GM18498 (cell line): ENCODE data around the gene EDAR.

ENCODE experiments used
- ATAC-seq: cut with Tn5 transposase; IDR thresholded peaks from one replicate; pipeline ENCODE4 v1.9.1; 2021; ENCODE audit warnings: mild to moderate bottlenecking, moderate library complexity; ENCODE audit not compliant: unreplicated experiment

Gene EDAR

DNA sequence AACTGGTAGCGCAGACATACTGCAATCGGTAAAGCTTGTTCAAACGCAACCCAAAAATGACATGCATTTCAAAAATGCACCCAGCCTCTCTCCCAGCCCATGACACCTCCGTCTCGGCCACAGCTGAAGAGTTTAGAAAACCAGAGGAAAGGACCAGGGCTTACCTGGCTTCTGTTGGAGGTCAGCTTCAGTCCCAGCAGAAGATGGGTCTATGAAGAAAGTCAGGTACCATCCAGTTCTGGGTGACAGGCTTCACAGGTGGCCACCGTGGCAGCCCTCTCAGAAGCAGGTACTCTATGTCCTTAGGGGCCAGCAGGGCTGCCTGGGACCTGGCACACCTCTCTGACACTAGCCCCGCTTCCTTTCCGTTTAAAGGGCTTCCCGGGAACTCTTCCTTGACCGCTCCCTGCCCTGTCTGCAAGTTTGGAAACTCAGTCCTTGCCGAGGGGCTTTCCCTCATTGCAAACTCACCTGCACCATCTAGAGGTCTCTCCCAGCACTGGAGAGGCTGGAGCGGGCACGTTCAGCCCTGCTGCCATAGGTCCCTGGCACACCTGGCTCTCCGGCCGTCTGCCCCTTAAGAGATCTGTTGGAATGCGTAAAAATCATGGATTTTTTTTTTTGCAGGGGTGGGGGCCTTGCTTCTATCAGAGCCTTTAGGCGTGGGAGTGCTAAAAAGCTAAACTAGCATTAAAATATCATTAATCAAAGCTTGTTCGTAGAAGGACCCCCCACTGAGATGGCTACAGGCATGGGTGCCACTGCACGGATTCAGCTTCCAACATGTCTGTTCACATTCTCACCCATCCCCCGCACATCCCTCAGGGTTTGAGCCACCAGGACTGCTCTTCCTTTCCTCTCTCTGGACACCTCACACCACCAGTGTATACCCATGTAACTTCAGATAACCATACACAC is at the start of gene EDAR:
EDAR (minus strand) TSS at position 425 of the 918 bp plus-strand sequence. CDS start 58,206 bp downstream, outside the sequence.
- no peak for ATAC-seq

DNA sequence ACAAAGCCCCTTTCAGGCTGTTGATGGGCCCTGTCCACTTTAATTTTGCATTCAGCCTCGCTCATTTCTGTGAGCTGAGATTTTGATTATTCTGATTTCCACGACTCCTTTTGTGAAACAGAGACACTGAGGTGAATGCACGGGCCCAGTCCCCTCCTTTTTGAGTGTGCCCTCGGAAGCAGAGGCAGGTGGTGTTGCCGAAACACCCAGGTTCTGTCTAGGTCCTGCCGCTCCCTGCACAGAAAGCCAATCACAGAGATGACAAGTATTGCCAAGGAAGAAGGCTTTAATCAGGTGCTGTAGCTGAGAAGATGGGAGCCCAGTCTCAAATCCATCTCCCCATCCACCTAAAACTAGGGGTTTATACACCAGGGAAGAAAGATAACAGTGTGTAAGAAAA is 44.2 kb upstream of the EDAR start:
- ATAC-seq, result no peak

DNA sequence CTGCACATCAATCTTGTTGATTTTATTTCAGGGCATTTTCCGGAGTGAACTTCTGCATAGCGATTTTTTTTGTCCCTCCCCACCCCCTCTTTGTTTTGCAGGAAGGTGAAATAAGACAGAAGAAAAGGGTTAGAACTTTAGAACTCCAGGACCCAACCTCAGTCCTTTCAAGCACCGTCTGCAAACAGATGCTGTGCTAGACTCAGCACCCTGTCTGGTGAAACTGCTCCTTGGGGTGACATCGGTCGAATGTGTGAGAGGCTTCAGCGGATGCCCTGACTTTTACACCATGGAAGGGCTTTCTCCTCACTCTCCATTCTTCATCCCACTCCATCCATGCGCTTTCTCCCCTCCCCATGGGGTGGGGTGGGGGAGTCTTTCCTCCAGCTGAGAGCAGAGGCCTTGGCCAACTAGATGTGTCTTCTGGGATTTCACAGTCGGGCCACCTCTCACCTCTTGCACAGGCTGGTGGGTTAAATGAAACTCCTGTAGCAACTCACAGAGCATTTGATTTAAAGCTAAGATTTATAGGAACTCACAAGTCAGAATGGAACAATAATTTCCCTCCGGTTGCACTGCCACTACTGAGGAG is 43.3 kb upstream of the EDAR start:
- no peak for ATAC-seq

DNA sequence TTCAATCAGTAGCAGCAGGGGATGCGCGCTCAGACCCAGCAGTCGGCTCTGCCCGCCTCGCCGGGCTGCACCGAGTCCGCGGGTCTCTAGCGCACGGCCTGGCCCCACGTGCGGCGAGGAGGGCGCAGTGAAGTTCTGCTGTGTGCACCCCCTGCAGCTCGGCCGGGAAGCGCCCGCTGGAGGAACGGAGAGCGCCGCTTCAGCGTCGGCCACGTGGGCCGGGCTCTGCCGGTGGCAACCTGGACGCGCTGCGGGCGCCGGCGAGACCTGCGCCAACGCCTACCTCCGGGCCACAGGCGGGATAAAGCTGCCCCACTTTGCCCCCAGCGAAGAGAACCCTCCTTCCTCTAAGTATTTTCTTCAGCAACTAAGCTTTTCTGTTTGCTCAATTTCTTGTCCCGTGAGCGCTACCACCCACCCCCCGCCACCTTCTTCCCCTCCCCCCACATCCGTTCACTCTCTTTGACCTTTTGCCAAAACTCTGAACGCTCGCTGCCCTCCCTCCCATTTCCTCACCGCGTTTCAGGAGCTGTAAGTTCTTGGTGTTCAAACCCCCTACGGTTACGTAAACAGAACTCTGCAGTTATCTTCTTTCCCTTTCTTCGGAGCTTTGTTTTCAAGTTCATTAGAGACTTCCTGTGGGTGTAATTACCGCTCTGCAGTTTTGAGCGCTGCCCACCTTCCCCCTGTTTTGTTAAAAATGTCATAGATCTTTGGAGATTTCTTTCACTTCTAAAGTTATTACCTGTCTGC is 42.6 kb upstream of the EDAR start:
- peak; percentile 73 for ATAC-seq

DNA sequence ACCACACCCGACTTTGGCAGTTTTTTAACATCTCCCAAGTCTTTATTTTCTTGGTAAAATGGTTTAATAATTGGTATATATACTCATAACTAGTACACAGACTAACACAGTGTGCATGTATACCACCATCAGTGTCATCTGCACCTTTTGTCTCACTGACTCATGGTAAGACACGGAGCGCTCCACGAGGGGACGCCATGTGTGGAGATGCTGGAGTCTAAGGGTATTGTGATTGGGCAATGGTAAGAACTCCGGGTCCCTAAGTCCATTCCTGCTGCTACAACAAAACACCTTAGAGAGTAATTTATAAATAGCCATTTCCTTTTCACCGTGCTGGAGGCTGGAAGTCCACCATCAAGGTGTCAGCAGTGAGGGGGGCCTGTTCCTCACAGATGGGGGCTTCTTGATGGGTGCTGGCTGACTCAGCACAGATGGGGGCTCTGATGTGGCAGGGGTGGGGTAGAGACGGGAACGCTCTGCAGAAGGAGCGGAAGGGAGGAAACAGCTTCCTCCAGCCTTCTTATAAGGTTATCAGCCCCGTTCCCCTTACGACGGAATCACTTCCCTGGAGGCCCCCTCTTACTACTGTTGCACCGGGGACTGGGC is 42.0 kb upstream of the EDAR start:
- ATAC-seq, result no peak

DNA sequence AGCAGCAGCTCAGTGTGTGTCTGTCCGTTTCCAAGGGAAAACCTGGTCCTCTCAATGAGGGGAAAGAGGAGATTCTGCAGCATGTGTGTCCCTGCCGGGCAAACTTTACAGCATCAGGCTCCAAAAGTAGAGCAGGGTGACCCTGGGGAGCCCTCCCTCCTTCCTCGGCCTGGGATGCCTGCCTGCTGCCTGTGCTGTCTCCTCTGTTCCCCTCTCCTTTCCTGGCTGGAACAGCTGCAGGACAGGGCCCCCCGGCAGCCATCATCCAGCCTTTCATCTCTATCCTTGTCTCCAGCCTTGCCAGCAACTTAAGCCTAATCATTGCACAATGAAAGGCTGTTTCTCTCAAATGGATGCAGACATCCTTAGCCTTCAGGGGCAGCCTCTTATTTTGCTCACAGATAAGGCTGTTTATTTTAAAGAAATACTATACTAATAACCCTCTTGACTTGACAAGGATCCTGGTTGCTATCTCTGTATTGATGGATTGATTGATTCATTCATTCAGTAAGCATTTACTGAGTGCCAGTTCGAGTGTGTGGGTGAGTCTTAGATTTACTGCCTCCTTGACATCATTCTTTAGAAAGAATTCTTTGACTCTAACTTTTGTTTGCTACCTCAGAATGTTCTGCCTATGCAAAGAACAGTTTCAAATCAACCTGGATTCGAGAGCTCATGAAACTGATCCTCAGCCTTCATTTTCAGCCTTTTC is 40.6 kb upstream of the EDAR start:
- no peak for ATAC-seq

DNA sequence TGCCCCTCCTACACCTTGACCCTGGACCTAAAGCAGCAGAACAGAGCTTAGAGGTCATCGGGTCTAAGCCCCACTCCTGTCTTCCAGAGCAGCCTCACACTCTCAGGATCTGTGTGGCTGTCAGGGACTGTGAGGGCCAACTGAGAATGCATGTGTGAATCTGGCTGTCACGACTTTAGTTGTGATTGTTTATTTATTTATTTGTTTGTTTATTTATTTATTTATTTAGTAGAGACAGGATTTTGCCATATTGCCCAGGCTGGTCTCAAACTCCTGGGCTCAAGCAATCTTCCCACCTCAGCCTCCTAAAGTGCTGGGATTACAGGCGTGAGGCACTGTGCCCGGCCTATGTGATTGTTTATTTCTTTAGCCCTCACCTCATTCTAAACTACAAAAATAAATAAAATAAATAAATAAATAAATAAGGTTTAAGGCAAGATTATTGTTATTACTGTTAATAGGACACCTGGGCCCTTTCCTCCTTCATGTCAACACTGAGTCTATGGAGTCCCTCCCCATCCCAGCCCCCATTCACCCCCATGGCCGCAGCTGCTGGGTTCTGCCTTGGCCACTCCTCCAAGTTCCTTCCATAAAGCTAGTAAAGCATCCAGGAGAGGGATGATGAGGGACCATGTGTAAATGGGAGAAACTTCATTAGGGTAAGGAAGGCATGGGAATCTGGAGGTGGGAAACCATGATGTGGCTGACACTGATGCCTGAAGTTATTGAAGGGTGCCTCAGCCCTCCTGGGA is 39.9 kb upstream of the EDAR start:
- ATAC-seq, result no peak

DNA sequence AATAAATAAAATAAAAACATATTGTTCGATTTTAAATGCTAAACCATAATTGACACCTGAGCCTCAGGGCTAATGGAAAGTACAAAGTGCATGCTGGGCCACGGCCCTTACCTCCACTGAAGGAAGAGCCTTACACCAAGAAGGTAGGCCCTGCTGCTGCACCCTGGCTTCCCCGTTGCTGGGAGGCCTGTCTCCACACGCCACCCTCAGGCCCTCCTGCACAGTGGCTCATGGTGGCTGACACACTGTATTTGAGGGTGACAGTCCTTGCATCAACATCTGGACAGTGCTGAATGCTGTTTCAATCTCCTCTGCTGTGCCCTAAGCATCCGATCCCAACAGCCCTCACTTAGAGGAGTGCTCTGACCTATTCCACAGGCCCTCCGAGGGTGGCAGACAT is 39.3 kb upstream of the EDAR start:
- no peak for ATAC-seq

DNA sequence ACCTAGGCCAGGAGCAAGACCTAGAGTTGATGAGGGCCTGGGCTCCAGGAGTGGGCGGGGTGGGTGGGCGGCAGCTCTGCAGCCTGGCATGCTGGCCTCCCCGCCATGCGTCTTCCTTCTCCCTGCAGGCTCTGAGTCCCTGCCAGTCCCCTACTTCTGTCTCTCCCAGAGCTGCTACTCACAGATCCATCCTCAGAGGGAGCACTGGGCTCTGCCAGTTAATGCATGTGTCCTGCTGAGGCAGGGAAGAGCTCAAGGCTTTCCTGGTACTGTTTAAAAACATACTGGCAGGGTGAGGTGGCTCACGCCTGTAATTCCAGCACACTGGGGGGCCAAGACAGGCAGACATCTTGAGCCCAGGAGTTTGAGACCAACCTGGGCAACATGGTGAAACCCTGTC is 38.7 kb upstream of the EDAR start:
- no peak for ATAC-seq

DNA sequence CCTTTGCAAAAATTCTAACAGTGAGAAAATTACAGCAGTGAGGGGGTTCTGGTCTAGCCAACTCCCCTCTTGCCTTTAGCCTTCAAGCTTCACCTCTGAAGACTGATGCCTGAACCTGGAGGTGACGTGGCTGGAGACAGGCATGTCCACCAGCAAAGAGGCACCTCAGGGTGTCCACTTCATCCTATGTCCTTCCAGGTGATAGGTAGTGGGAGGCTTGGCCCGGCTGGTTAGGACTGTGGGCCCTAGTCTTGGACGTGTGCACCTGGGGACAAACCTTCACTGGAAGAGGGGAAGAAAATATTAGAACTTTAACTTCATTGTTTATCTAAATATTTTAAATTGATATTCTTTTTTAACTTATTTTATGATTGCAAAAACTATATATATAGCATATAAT is 35.5 kb upstream of the EDAR start:
- ATAC-seq, result no peak

DNA sequence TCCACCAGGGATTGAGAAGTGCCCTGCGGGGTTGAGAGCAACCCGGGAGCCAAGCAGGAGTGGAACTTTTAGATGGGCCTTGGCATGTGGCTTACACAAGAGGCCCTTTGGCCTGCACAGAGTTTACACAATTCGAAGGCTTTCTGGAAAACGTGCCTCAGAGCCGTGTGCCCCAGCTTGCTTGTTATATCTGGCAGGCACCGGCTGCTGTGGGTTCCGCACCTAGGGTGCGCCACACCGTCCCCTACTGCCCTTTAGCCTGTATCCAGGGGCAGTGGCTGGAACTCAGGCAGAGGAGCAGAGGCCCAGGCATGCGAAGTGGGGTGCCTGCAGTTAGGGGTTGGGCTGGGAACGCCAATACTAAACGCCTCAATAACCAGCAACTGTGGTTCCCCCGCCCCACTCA is 32.9 kb upstream of the EDAR start:
- no peak for ATAC-seq

DNA sequence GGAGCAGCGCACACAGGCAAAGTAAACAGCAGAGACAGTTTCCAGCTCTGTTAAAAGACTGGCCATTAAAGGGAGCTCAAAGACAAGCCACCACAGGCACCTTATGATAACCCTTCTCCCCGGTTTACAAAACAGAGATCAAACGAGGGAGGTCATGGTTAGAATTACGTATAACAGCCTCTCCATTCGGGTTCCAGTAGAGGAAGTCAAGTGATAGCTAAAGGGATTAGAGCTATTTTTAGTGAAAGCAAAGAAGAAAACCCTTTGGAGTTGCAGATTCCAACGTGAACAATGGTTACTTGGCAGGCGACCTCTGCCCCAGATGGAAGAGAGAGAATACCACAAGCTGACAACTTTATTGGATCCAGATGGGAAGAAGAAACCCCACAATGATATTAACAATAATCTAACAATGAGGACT is 31.2 kb upstream of the EDAR start:
- no peak for ATAC-seq

DNA sequence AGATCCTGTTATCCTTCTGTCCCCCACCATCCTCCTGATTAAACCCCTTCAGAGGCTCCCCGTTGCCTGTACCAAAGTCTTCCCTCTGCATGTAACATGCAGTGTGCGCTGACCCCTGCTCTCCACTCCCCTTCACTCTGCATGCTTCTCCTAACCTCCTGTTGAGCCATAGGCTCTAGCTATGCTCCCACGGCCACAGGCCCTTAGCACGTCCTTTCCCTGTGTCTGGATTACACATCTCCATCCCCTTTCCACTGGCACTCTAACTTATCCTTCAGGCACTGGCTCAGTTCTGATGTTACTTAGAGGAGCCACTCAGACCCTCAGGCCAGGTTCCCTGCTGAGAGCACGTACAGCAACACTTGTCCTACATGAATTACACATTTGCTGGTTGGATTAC is 29.4 kb upstream of the EDAR start:
- no peak for ATAC-seq

DNA sequence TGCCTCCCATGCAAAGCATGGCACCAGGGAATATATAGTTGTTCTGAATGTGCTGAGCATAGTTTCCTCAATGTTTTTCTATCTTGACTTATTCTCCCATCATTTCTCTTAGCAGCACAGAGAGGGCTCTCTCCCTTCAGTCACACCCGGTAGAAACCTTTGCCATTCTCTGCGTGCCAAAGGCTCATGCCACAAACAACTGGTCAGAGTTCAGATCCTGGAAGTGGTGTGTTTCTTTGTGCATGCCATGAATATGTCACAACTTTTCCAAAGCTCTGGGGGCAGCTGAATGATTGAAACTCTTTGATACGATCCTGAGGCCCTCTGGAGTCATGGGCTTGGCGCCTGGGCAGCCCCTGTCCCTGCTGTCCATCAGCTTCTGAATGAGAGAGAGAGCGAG is 28.0 kb upstream of the EDAR start:
- no peak for ATAC-seq

DNA sequence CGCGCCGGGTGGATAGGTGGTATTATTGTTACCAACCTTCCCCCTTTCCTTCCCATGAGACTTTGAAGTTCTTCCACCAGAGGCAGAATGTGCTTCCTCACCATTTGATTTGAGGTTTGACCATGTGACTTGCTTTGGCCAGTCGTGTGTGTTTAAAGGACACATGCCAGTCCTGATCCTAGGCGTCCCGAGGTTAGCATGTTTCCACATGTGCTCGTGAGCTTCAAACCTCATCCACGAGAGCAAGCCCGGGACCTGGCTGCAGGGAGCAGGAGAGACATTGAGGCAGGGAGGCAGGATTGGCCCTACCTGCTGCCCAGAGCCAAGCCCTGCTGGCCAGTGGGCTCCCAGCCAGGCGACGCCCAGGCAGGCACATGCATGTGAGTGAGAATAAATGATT is 27.4 kb upstream of the EDAR start:
- no peak for ATAC-seq

DNA sequence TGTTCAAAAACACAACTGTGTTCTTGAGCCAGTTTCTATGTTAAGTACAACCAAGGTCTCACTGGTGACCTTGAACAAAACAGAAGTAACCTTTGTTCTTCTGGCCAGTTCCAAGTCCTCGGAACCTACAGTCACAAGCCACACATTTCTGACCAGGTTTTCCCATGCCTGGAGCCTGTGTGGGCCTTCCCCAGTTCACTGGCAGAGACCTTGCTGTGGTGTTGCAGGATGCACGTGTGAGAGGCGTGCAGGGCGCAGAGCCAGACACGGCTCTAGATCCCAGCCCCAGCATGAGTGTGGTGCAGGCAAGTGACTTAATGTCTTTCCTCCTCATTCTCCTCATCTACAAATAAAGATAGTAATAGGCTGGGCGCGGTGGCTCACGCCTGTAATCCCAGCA is 25.5 kb upstream of the EDAR start:
- ATAC-seq, result no peak

DNA sequence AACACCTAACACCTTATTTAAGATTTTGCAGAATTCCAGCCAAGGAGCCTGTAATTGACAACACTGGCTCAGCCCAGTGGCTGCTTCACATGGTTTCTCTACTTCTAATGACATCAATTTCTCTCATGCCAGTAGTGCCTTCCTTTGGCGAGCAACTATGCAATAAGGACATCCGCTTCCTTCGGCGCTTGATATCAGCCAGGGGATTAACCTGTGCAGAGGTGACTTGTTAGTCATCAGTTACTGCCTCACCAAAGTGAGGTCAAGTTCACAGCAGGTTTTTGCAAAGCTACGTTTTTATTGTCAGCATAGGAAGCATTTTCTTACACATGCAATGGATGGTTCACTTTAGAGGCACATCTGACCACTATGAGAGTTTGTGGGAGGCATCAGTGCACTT is 24.0 kb upstream of the EDAR start:
- ATAC-seq, result no peak

DNA sequence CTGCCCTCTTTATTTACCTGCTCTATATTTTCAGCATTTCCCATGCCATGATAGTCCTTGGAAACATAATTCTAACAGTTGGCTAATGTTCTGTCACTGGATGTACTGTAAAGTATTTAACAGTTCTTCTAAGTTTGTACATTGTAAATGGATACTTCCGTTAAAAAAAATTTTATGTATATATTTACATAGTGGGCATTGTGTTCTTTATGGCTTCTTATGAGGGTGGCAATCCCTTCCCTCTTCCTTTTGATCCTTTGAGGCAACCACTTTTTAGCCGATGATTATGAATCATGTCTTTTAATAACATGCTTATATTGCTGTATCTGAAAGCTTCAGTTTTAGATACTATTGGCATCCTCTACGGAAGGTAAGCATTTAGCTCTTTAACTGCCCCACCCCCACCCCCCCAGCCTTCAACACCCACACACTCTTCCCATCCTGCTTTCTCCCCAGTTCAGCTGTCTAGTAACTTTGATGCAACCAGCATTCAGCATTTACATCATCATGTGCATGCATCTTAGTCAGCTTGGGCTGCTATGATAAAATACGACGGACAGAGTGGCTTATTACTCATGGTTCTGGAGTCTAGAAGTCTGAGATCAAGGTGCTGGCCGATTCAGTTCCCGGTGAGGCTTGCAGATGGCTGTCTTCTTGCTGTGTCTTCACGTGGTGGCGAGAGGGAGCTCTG is 21.0 kb upstream of the EDAR start:
- ATAC-seq, result no peak

DNA sequence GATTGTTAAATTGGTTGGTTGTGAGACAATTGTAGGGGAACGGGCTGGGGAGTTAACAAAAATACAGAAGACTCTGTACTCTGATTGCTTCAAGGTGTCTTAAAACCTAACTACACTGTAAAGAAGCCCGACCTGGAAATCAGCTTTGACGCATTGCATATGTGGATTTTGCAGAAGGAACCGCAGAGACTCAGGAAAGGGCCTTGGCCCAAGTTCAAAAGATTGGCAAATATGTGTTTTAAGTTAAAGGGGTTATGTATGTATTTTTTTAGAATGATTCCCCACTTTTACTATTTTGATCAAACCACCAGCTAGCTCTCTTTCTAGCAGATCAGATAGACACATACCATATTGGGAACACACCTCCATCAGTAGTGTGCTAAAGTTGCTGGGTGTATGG is 18.0 kb upstream of the EDAR start:
- ATAC-seq, result no peak
